HepG2 (cell line): ENCODE results near the gene TMEM232. TPM values are rescaled to one million over a fixed set of nuclear protein-coding genes. Genes with fewer than 3 reads are reported as not detected.

ENCODE experiments used
- ATAC-seq: fragments of 200-7000 bp; cut with Tn5 transposase; 3 replicates; pipeline ENCODE4 v1.9.1; 2020; ENCODE audit warnings: mild to moderate bottlenecking, moderate library complexity
- BruUV-seq: library from RNA; stranded (reverse); fragments of 400-500 nt; replicated peaks from 2 replicates; lab custom pipeline; 2021; lab: Mats Ljungman, UMichigan
- CTCF ChIA-PET: fragments of 300-600 bp; formaldehyde crosslinking; extraction: SDS; loops from one replicate; lab custom pipeline; 2021; ENCODE audit warnings: low total read pairs, inconsistent platforms, low intra/inter-chr PET ratio; lab: Yijun Ruan, JAX
- POLR2A ChIA-PET: fragments of 350-600 bp; sonication (Branson Sonifier 250); formaldehyde crosslinking; loops from one replicate; lab custom pipeline; 2020; ENCODE audit warnings: antibody characterized with exemption, inconsistent platforms; lab: Yijun Ruan, JAX
- DNase-seq: peaks from one replicate; pipeline ENCODE4 v3.0.0-alpha.2; 2015; ENCODE audit warnings: low spot score
- FAIRE-seq: peaks from 3 replicates; lab custom pipeline; 2011; peaks lifted over from hg19 to GRCh38; lab: Jason Lieb, UNC
- H2AFZ ChIP-seq: one replicate; pipeline ENCODE4 v1.6.1; 2011; ENCODE audit warnings: low read length, inconsistent platforms
- H3K27ac ChIP-seq: fragments of 300-600 bp; 3 replicates; pipeline ENCODE4 v1.8.0; 2011; ENCODE audit warnings: mixed run types, mild to moderate bottlenecking, mixed read lengths, low read length, inconsistent platforms; ENCODE audit not compliant: insufficient read depth; ENCODE audit errors: extremely low read length
- H3K27me3 ChIP-seq, 2 experiments: fragments of 200-600 bp in 1 of 2; 2 replicates in 1 of 2; 3 replicates in 1 of 2; pipeline versions ENCODE4 v1.6.0 to v1.8.0; 2011; ENCODE audit warnings: low read length in 2 of 2, mild to moderate bottlenecking in 2 of 2, moderate library complexity in 2 of 2, inconsistent platforms in 1 of 2; ENCODE audit not compliant: insufficient read depth in 2 of 2, control insufficient read depth in 1 of 2
- H3K36me3 ChIP-seq, 2 experiments: fragments of 200-600 bp in 1 of 2; replicated peaks in 1 of 2; 2 replicates in 1 of 2; 3 replicates in 1 of 2; pipeline versions ENCODE4 v1.5.1 to v1.8.0; 2011; ENCODE audit warnings: low read length in 2 of 2, inconsistent platforms in 1 of 2; ENCODE audit not compliant: insufficient read depth in 2 of 2, control insufficient read depth in 1 of 2
- H3K4me1 ChIP-seq: 2 replicates; pipeline ENCODE4 v1.5.1; 2012; ENCODE audit warnings: low read length, inconsistent platforms; ENCODE audit not compliant: insufficient read depth
- H3K4me2 ChIP-seq: 2 replicates; pipeline ENCODE4 v1.6.0; 2011; ENCODE audit warnings: low read depth, low read length, inconsistent platforms
- H3K4me3 ChIP-seq, 3 experiments: fragments of 200-600 bp in 1 of 3; sonication (generic), shearing (Covaris generic) in 1 of 3; replicated peaks in 1 of 3; 2 replicates each; pipeline ENCODE4 v1.5.1; 2011 to 2016; ENCODE audit warnings: low read length in 3 of 3, inconsistent platforms in 2 of 3, low read depth in 2 of 3, mild to moderate bottlenecking in 2 of 3, control low read depth in 1 of 3, mixed read lengths in 1 of 3; ENCODE audit not compliant: insufficient read depth in 1 of 3
- H3K79me2 ChIP-seq: one replicate; pipeline ENCODE4 v1.6.1; 2011; ENCODE audit warnings: low read length, inconsistent platforms; ENCODE audit not compliant: insufficient read depth
- H3K9ac ChIP-seq: 2 replicates; pipeline ENCODE4 v1.6.0; 2011; ENCODE audit warnings: mild to moderate bottlenecking, low read depth, low read length, inconsistent platforms; ENCODE audit not compliant: insufficient read depth
- H3K9me3 ChIP-seq: 2 replicates; pipeline ENCODE4 v1.5.1; 2012; ENCODE audit warnings: mild to moderate bottlenecking, low read length
- H4K20me1 ChIP-seq: 2 replicates; pipeline ENCODE4 v1.6.0; 2011; ENCODE audit warnings: inconsistent platforms, mild to moderate bottlenecking, low read length, moderate library complexity; ENCODE audit not compliant: insufficient read depth
- GABPA ChIP-seq, 2 experiments: IDR thresholded peaks; 2 replicates each; pipeline ENCODE4 v1.6.1; 2011 to 2016; ENCODE audit warnings: low read depth in 2 of 2, low read length in 1 of 2, missing biosample characterization in 1 of 2, missing genetic modification characterization in 1 of 2
- KLF16 ChIP-seq, 2 experiments: sonication (generic) in 1 of 2; formaldehyde crosslinking in 1 of 2; IDR thresholded peaks; 2 replicates each; pipeline versions ENCODE4 v1.6.1 to v1.8.0; 2016 to 2023; ENCODE audit warnings: missing genetic modification reagents in 2 of 2, missing compliant biosample characterization in 1 of 2
- MTF1 ChIP-seq: sonication (generic); formaldehyde crosslinking; IDR thresholded peaks from 2 replicates; pipeline ENCODE4 v1.5.0; 2020; ENCODE audit warnings: missing genetic modification reagents
- NR2F2 ChIP-seq: IDR thresholded peaks from 2 replicates; pipeline ENCODE4 v1.6.1; 2012; ENCODE audit warnings: low read depth, inconsistent platforms, borderline replicate concordance
- ZNF44 ChIP-seq: sonication (generic); formaldehyde crosslinking; IDR thresholded peaks from 2 replicates; pipeline ENCODE4 v1.5.1; 2020; ENCODE audit warnings: mild to moderate bottlenecking, missing genetic modification reagents
- ZSCAN9 ChIP-seq: IDR thresholded peaks from 2 replicates; pipeline ENCODE4 v1.6.1; 2016; ENCODE audit warnings: borderline replicate concordance
- WGBS: methylation state at CpG from one replicate; pipeline ENCODE4 v1.1.6; 2017; ENCODE audit warnings: low lambda C conversion rate; 5-methylcytosine and 5-hydroxymethylcytosine counted together
- in situ Hi-C: cut with HindIII; loops from 2 replicates; pipeline ENCODE4 v1.10.0; 2017; ENCODE audit warnings: low pct_unique_long_range_greater_than_20kb; ENCODE audit not compliant: extremely low pct_ligation_motif_present
- intact Hi-C: fragments of 100-400 bp; cut with micrococcal nuclease; formaldehyde crosslinking; loops from one replicate; pipeline ENCODE4 v1.10.0; 2022; ENCODE audit not compliant: unreplicated experiment
- polyA plus RNA-seq, 8 experiments: library from polyadenylated mRNA; depleted of rRNA in 3 of 8; stranded (reverse) in 7 of 8; unstranded in 1 of 8; fragments of >200 nt; fragmentation: Illumina TruSeq in 4 of 8; extraction: Trizol in 4 of 8; gene quantifications; 2 replicates each; pipeline versions ENCODE4 v1.2.1 to v1.2.3, GENCODE V29; 2011 to 2016; ENCODE audit warnings: low read depth in 4 of 8, missing spikeins in 1 of 8, mixed read lengths in 1 of 8; ENCODE audit not compliant: insufficient read depth in 1 of 8
- total RNA-seq, 5 experiments: library from RNA; depleted of rRNA; stranded (reverse); fragments of >200 nt; fragmentation: Illumina TruSeq; extraction: Trizol; gene quantifications; 2 replicates each; pipeline ENCODE4 v1.2.3, GENCODE V29; 2016; ENCODE audit warnings: low read depth in 1 of 5
- TF ChIP-seq, protein P1 (sequence below): sonication (generic); formaldehyde crosslinking; IDR thresholded peaks from 2 replicates; pipeline ENCODE4 v1.4.0; 2020; ENCODE audit warnings: missing genetic modification reagents, borderline replicate concordance
- TF ChIP-seq, protein P2 (sequence below): sonication (generic); formaldehyde crosslinking; conservative IDR thresholded peaks from 2 replicates; pipeline ENCODE4 v1.8.0; 2022; ENCODE audit warnings: missing genetic modification reagents
- TF ChIP-seq, protein P3 (sequence below): sonication (generic); formaldehyde crosslinking; IDR thresholded peaks from 2 replicates; pipeline ENCODE4 v1.5.1; 2020; ENCODE audit warnings: mild to moderate bottlenecking, missing genetic modification reagents, moderate library complexity

TMEM232 gene
- total and polyA plus RNA-seq, 2 of the 13 experiments (the other 11 are each of a cell fraction or from before 2014, with no cell fraction given), result 0.29 to 0.71 TPM

DNA sequence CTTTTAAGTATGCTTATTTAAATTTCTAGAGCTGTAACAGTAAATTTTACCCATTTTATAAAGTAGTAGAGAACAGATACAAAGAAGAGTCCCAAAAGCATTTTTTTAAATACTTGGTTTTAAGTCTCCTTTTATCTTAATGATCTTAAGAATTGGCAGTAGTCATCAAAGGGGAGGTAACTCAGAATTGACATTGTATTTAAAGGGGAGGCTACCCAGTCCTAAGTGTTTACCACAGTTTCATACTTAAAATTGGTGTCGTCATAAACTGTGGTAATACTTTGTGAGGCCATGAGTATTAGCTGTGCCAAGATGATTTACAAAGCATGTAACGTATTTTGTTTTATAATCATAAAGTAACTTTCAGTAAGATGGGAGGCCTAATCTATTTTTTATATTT is 27.1 kb upstream of the TMEM232 start:
- no peak overlapping the region for H3K4me2 ChIP-seq
- no TSS peak for BruUV-seq
- ChIA-PET POLR2A (no interaction called here), CTCF (no interaction called here)
- H2AFZ ChIP-seq, result no peak overlapping the region
- peaks cover 0 to 11% of the 10 kb centered on the region in 2 experiments; a peak in 2 of 5 replicates for H3K36me3 ChIP-seq
- ATAC-seq (no peak), DNase-seq (no peak), FAIRE-seq (no peak)
- in situ Hi-C loops, result loop anchor here (10.0 kb wide), 1 partner anchor 311 kb away; no protein-coding TSS in a partner anchor
- no peak overlapping the region for H3K27ac ChIP-seq
- 97% methylated on average over 2 of the region's 2 CpGs for WGBS
- no peaks in the 10 kb centered on the region for H4K20me1 ChIP-seq
- no peaks in the 10 kb centered on the region for H3K9me3 ChIP-seq
- no peaks in the 10 kb centered on the region for H3K27me3 ChIP-seq
- intact Hi-C loops, result loop anchor here (10.0 kb wide), 2 partner anchors 341 to 1411 kb away; partner anchors contain the start of gene WDR36
- no peaks in the 10 kb centered on the region for H3K79me2 ChIP-seq
- H3K4me3 ChIP-seq, result no peak overlapping the region
- no peaks in the 10 kb centered on the region for H3K4me1 ChIP-seq
- no peak overlapping the region for H3K9ac ChIP-seq
- TF ChIP-seq, protein P1, sequence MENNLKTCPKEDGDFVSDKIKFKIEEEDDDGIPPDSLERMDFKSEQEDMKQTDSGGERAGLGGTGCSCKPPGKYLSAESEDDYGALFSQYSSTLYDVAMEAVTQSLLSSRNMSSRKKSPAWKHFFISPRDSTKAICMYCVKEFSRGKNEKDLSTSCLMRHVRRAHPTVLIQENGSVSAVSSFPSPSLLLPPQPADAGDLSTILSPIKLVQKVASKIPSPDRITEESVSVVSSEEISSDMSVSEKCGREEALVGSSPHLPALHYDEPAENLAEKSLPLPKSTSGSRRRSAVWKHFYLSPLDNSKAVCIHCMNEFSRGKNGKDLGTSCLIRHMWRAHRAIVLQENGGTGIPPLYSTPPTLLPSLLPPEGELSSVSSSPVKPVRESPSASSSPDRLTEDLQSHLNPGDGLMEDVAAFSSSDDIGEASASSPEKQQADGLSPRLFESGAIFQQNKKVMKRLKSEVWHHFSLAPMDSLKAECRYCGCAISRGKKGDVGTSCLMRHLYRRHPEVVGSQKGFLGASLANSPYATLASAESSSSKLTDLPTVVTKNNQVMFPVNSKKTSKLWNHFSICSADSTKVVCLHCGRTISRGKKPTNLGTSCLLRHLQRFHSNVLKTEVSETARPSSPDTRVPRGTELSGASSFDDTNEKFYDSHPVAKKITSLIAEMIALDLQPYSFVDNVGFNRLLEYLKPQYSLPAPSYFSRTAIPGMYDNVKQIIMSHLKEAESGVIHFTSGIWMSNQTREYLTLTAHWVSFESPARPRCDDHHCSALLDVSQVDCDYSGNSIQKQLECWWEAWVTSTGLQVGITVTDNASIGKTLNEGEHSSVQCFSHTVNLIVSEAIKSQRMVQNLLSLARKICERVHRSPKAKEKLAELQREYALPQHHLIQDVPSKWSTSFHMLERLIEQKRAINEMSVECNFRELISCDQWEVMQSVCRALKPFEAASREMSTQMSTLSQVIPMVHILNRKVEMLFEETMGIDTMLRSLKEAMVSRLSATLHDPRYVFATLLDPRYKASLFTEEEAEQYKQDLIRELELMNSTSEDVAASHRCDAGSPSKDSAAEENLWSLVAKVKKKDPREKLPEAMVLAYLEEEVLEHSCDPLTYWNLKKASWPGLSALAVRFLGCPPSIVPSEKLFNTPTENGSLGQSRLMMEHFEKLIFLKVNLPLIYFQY (CRISPR knock-in tag), result no peak
- TF ChIP-seq, protein P2, sequence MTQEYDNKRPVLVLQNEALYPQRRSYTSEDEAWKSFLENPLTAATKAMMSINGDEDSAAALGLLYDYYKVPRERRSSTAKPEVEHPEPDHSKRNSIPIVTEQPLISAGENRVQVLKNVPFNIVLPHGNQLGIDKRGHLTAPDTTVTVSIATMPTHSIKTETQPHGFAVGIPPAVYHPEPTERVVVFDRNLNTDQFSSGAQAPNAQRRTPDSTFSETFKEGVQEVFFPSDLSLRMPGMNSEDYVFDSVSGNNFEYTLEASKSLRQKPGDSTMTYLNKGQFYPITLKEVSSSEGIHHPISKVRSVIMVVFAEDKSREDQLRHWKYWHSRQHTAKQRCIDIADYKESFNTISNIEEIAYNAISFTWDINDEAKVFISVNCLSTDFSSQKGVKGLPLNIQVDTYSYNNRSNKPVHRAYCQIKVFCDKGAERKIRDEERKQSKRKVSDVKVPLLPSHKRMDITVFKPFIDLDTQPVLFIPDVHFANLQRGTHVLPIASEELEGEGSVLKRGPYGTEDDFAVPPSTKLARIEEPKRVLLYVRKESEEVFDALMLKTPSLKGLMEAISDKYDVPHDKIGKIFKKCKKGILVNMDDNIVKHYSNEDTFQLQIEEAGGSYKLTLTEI, result no peak
- no peak for TF ChIP-seq ZNF44
- no peak for TF ChIP-seq MTF1
- TF ChIP-seq ZSCAN9, result no peak
- TF ChIP-seq NR2F2, result no peak
- TF ChIP-seq KLF16 (CRISPR knock-in tag; IDR thresholded peaks at IDR 0.05), result no peak
- TF ChIP-seq, protein P3, sequence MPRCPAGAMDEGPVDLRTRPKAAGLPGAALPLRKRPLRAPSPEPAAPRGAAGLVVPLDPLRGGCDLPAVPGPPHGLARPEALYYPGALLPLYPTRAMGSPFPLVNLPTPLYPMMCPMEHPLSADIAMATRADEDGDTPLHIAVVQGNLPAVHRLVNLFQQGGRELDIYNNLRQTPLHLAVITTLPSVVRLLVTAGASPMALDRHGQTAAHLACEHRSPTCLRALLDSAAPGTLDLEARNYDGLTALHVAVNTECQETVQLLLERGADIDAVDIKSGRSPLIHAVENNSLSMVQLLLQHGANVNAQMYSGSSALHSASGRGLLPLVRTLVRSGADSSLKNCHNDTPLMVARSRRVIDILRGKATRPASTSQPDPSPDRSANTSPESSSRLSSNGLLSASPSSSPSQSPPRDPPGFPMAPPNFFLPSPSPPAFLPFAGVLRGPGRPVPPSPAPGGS (CRISPR knock-in tag), result no peak
- no peak for TF ChIP-seq GABPA (IDR thresholded peaks at IDR 0.05; ENCODE audit: low read depth, low read length)
- TF ChIP-seq GABPA (CRISPR knock-in tag; IDR thresholded peaks at IDR 0.05; ENCODE audit: low read depth), result no peak
